AG20443 (cell line): ENCODE results near the gene PLCH2.
"Not testable (repeated sequence)": the region's sequence is repeated elsewhere in the genome, so short reads cannot be mapped to it uniquely, and the experiment has no call there.

Experiments
- DNase-seq: peaks from one replicate; pipeline ENCODE4 v3.0.0; 2012; ENCODE audit warnings: low spot score, mixed read lengths

PLCH2 gene

DNA sequence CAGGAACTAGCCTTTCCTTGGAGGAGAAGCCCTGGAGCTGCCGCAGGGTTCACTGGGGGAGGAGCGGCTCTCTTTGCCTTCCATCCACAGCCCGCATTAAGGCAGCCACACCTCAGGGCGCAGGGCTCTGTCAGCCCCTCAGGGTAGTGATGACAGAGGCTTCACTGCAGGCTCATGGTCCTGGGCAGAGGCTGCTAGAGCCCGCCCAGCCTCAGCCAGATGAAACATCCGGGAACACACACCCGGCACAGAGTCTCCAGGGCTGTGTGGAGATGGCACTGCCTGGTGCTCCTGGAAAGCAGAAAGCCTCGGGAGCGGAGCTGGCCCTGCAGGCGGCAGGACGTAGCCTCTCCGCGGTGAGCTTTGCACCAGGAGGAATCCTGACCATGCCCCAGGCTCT is 34.3 kb upstream of the PLCH2 start:
- no peak for DNase-seq

DNA sequence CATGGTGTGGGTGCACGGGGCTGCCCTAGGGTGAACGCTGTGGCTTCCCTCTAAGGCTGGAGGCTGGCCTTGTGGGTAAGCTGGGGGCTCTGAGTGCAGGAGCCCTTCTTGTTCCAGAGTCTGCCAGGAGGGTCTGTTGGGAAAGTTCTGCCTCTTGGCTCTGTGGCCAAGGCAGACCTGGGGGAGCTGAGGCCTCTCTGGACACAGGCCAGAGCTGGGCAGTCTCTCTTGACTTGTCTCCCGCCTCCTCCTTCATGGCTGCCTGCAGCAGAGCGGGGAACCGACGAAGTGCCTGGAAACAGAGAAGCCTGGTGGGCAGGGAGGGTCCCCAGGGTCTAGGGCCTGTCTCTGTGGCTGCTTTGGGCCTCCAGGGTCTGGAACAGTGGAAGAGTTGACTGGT is 33.4 kb upstream of the PLCH2 start:
- DNase-seq: no peak

DNA sequence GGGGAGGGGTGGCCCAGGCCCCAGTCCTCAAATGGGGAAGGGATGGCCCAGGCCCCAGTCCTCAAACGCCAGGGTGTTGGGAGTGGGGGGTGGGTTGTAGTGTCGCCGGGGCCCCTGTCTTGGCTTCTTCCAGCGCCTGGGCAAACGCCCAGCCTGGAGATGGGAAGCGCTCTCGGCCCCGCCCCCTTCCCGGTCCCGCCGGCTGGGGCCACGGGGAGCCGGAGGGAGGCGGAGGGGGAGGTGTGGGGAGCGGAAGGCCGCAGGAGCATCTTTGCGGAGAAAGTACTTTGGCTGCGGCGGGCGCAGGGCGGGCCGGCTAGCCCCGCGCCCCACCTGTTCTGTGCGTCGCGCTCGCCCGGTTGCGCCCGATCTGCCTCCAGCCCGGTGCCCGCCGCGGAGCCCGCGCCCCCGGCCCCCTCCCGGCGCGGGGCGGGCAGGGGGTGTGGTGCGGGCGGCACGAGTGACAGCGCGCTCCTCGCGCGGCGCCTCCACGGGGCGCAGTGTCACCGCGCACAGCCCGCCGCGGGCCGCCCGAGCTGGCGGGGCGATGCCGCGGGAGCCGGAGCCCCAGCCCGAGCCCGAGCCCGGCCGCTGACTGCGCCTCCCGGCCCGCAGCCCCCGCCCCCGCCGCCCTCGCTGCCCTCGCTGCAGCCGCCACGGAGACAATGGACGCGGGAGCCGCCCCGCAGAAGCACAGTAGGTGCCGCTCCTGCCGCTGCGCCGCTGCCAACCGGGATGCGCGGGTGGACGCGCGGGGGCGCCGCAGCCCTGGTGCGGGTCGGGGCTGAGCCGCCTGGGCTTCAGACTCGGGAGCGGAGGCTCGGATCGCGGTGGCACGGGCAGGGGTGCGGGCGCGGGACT is 32.6 kb upstream of the PLCH2 start:
- DNase-seq: no peak

- DNase-seq: no peak
Measured at GRCh38 chr1:2444138-2444591, 31.9 kb upstream of the PLCH2 start.

DNA sequence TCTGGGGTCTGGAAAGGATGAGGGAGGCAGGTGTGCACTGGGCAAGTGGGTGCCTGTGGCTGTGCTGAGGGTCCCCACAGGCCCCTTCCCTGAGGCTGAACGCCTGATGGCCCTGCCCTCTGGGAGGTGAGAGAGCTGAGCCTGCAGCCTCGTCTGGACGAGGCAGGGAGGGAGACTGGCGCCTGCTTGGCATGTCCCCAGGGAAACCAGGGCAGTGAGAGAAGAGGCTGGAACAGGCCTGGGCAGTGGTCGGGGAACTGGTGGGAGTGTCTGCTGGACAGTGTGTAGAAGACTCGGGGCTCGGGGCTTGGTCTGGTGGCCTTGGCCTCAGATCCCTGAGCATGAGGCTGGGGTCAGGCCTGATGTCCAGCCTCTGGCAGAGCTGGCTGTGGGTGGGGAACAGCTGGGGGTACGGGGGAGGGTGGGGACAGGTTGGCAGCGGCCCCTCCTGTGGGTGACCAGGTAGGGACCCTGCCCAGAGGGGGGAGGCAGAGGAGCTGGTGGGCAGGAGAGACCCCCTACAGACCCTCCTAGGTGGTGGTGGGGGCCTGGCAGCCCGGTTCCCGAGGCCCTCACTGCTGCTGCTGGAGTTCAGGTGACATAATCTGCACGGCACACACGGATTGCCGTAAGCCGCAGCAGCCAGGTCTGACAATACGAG is 30.8 kb upstream of the PLCH2 start:
- DNase-seq: no peak

DNA sequence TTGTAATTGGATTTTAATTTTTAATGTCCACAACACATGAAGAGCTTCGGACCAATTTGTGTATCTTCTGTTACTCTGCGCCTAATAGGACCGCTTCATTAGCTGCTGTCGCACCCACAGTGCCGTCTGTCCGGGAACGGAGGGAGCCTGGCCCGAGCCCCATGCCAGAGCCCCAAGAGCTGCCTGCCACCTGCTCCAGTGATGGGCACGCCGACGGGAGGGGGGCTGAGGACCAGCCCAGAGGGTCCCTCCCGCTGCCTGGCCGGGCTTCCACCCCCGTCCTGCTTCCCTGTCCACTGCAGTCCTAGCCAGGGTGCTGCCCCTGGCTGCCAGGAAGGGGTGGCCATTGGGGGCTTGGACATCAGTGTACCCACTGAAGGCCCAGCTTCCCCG is 30.3 kb upstream of the PLCH2 start:
- no peak for DNase-seq

GRCh38 chr1:2446394-2446793 is 29.7 kb upstream of the PLCH2 start:
- peak; percentile 49 for DNase-seq

DNA sequence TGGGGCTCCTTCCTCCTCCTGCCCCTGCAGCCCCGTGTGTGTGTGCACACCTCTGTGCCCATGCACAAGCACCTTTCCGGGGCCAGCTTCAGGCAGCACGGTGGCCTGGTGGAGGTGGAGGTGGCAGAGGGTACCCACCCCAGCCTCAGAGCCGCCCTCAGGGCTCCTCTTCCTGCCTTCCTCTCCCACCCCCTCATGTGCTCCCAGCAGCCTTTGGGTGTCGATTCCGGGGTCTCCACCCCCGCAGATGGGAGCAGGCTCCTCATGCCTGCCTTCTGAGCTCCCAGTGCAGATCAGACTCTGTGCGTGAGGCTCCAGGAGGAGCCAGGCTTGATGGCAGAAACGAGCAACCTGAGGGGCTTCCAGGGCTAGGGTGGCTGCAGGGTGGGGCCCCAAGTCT is 29.2 kb upstream of the PLCH2 start:
- no peak for DNase-seq

DNA sequence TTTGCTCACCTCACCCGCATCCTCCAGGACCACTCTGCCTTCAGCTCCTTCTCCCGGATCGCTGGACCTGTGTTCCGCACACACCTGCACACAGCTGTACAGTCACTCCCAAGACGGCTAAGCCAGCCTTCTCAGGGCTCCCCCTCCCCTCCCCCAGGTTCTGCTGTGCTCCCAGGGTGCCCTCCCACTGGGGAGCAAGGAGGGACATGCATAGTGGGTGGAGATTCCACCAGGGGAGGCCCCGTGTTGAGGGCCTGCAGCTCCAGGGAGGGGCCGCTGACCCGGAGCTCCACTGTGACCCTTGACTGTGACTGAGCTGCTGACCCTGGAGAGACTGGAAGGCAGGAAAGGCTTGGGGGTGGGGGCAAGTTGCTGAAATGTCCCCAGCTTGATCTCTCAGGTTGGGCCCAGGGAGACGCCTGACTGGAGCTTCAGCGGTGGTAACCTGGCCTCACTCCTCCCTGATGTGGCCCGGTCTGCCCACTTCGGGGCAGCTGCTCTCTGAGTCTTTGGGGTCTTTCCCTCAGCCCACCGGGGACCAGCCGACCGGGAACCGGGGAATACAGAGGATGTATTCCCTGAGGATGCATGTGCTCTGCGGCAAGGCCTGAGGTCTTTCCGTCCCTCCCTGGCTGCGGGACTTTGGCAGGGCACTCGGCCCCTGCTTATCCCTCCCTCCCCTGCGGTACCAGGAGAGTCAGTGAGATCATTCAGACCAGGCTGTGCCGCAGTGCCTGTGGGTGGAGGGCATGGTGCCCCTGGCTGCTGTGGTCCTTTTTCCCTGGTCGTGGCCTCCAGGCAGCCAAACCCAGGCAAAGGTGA is 28.6 kb upstream of the PLCH2 start:
- no peak for DNase-seq

DNA sequence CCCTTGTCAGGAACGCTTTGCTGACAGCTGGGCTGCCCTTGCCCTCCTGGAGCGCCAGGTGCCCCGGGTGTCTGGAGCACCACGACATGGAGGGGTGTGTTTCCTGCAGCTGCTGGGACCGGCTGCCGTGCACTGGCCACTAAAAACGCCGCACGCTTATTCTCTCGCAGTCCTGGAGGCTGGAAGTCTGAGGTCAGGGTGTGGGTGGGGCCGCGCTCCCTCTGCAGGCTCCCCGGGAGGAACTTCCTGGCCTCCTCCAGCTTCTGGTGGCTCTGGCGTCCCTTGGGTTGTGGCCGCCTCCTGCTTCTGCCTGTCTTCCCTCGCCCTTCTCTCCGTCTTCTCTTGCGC is 28.0 kb upstream of the PLCH2 start:
- DNase-seq: no peak

DNA sequence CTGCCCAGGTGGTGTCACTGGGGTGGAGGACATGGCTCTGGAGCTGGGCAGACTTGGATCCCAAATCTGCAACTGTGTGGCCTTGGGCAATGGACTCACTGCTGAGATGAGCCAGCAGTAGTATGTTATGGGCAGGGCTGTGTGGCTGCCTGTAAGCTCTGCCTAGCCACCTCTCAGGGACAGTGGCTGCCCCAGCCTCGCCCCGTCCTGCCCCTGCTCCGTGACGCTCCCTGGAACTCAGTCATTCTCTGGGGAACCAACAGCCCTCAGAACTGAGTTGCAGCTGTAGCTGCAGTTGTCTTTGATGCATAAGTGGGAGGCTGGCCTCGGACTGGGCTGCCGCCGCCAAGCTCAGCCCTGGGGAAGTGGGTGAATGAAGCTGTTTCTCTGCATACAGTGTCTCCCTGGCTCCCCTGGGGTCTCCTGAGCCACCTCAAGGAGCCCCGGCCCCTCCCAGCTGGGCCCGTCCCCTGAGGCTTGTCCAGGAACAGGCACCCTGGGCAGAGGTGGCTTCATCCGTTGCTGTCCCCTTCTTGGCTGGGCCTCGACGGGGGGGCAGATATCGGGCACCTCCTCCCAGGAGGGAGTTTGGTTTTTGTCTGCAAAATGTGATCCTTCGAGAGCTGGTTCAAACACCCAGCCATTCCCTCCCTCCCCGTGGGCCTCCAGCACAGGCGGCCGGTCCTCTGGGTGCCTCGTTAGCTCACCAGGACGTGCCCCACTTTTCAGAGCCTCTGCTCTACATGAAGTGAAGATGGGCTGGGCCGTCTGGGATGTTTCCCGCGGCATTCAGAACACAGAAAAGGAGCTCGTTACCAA is 26.2 kb upstream of the PLCH2 start:
- peak; percentile 41 for DNase-seq

DNA sequence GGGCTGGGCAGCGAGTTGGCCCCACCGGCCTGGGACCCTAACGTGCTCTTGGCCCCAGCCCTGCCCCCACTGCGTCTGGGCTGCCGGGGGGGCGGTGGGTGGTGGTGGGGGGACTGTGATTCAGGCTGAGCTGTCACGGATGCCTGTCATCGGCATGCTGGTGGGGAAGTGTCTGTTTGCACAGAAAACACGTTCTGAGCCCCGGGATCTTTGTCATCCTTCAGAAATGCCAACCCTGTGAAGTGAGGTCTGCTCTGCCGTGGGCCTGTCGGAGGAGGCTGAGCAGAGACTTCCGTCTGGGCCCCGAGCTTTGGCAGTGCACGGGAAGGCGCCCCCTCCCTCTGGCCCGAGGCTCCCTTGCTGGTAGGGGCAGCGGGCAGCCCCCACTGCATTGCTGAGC is 24.3 kb upstream of the PLCH2 start:
- DNase-seq: peak; percentile 91

GRCh38 chr1:2452201-2452931 is 23.7 kb upstream of the PLCH2 start:
- no peak for DNase-seq

DNA sequence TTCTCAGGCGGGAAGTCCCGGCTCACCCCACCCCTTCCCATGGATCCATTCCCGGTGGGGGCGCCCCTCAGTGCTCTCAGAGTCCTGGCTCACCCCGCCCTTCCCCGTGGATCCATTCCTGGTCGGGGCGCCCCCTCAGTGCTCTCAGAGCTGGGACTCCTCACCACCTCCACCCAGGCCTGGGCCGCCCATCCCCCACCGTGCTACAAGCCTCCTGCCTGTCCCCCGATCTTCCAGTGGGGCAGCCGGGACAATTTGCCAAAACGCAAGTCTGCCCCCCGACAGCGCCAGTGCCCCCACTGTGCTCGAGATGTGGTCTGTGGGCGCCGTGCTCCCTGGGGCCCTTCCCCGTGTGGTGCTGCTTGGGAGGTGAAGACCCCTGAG is 23.2 kb upstream of the PLCH2 start:
- DNase-seq: no peak

GRCh38 chr1:2454227-2454626 is 21.9 kb upstream of the PLCH2 start:
- DNase-seq: no peak

GRCh38 chr1:2455757-2456156 is 20.3 kb upstream of the PLCH2 start:
- DNase-seq: no peak

GRCh38 chr1:2457444-2457843 is 18.6 kb upstream of the PLCH2 start:
- no peak for DNase-seq

DNA sequence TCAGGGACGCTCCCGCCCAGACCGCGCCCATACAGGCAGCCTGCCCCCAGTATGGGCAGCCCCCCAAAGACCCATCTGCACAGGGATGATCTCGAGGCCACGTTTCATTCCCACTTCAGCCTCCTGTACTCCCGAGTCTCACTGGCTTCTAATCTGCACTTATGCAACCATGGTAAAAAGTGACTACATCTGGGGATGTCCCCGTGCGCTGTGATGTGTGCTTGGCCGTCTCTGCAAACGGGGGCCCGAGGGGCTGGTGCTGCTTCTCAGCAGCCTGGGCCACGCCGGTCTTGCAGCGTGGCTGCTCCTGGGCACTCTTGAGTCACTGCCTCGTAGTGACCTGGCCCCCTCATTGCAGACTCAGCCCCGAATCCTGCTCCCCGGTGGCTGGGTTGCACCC is 17.4 kb upstream of the PLCH2 start:
- DNase-seq: no peak

GRCh38 chr1:2459102-2459753 is 16.9 kb upstream of the PLCH2 start:
- DNase-seq: not testable (repeated sequence)

DNA sequence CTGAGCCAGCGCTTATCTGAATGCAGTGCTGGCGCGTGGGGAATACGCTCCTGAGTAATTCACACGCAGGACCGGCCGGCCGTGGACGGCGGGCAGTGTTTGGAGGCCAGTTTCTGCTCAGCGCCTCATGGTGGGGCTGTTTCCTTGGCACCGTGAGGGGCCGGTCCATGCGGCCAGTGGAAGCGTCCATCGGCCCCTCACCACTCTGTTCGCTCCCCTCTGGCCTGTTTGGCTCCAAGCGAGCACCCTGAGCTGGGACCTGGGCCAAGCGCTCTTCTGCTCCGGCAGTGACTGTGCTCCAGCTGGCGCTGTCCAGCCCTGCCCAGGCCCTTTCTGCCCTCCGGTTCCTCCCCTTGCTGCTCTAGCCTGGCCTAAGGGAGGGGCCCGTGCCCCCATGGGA is 16.3 kb upstream of the PLCH2 start:
- DNase-seq: no peak

DNA sequence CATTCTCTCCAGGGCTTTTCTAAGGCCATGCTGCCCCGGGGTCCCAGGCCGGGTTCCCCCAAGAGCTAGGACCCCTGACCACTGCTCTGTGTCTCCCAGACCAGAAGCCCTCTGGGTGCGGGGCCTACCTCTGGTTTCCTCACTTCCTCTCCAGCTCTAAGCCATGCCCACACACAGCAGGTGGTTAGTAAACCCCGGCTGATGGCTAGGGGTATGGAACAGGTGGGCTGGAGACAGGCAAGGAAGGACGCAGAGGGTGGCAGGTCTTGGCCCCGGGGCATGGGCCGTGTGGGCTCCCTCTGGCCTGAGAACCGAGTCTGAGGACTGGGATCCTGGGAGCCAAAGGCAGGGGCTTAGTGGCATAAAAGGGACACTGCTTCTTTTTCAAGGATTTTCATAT is 15.9 kb upstream of the PLCH2 start:
- DNase-seq: no peak
